Hematopoietic multipotent progenitor cell treated with erythropoietin and hydrocortisone succinate and interleukin-3 and kit ligand, for 8 days (in vitro differentiated cells): ENCODE data around the gene LCMT2.

Experiments
- DNase-seq: peaks from one replicate; pipeline ENCODE4 v3.0.0-alpha.2; 2015

LCMT2 gene

GRCh38 chr15:43329960-43330779 lies at the start of gene LCMT2:
Gene LCMT2 (minus strand): TSS chr15:43330573. CDS start chr15:43330489, 84 bp downstream.
- peak; percentile 98 for DNase-seq

- peak; percentile 81 for DNase-seq
Measured at GRCh38 chr15:43378601-43379000, 48.2 kb upstream of the LCMT2 start.

- peak; percentile 59 for DNase-seq
Measured at GRCh38 chr15:43376017-43376705, 45.8 kb upstream of the LCMT2 start.

- peak; percentile 86 for DNase-seq
Measured at GRCh38 chr15:43370975-43371974, 40.9 kb upstream of the LCMT2 start, which contains the start of the genes TUBGCP4 and ZSCAN29. Gene TUBGCP4 (plus strand): TSS chr15:43371101. CDS start chr15:43371355, 254 bp downstream. Gene ZSCAN29 (minus strand): TSS chr15:43371043. CDS start chr15:43369913, 1,130 bp downstream.

GRCh38 chr15:43370310-43370974 lies 40.1 kb upstream of the LCMT2 start:
- peak; percentile 11 for DNase-seq

GRCh38 chr15:43361313-43361903 lies 31.0 kb upstream of the LCMT2 start:
- no peak for DNase-seq

- DNase-seq: no peak
Measured at GRCh38 chr15:43360821-43361220, 30.4 kb upstream of the LCMT2 start.

GRCh38 chr15:43352693-43353382 lies 22.5 kb upstream of the LCMT2 start:
- no peak for DNase-seq

- no peak for DNase-seq
Measured at GRCh38 chr15:43347114-43347513, 16.7 kb upstream of the LCMT2 start.

- DNase-seq: peak; percentile 60
Measured at GRCh38 chr15:43346305-43346704, 15.9 kb upstream of the LCMT2 start.

- no peak for DNase-seq
Measured at GRCh38 chr15:43330780-43331087, 361 bp upstream of the LCMT2 start.

GRCh38 chr15:43329217-43329959 lies 985 bp downstream of the LCMT2 start:
- DNase-seq: peak; percentile 55

GRCh38 chr15:43325039-43325684 lies 5.2 kb downstream of the LCMT2 start:
- no peak for DNase-seq

- no peak for DNase-seq
Measured at GRCh38 chr15:43318990-43319771, 11.2 kb downstream of the LCMT2 start.

- DNase-seq: no peak
Measured at GRCh38 chr15:43317566-43318184, 12.7 kb downstream of the LCMT2 start.

- DNase-seq: no peak
Measured at GRCh38 chr15:43316971-43317346, 13.4 kb downstream of the LCMT2 start.

GRCh38 chr15:43316016-43316970 lies 14.1 kb downstream of the LCMT2 start:
- DNase-seq: no peak
